Activated CD4-positive, alpha-beta T cell treated with anti-CD3 and anti-CD28 coated beads, Interleukin-2, amount 10 ng/mL, durations not matched to agents 24 days and 14 days (primary cell): ENCODE measurements around the gene OCIAD1. TPM values are rescaled to one million over a fixed set of nuclear protein-coding genes. Genes with fewer than 3 reads are reported as not detected.
"Not testable (repeated sequence)": the region's sequence is repeated elsewhere in the genome, so short reads cannot be mapped to it uniquely, and the experiment has no call there.

ENCODE experiments used
- DNase-seq: peaks from one replicate; pipeline ENCODE4 v3.0.0; 2022
- H3K27ac Mint-ChIP-seq: one replicate; pipeline ENCODE4 v1.8.0; 2022; ENCODE audit warnings: mild to moderate bottlenecking, mixed read lengths
- H3K27me3 Mint-ChIP-seq: one replicate; pipeline ENCODE4 v1.8.0; 2022; ENCODE audit warnings: mixed read lengths
- H3K36me3 Mint-ChIP-seq: one replicate; pipeline ENCODE4 v1.8.0; 2022; ENCODE audit warnings: low read depth, mild to moderate bottlenecking, mixed read lengths
- H3K4me1 Mint-ChIP-seq: one replicate; pipeline ENCODE4 v1.8.0; 2021; ENCODE audit warnings: mixed read lengths
- H3K4me3 Mint-ChIP-seq: one replicate; pipeline ENCODE4 v1.8.0; 2022; ENCODE audit warnings: mild to moderate bottlenecking, moderate library complexity, mixed read lengths
- H3K9me3 Mint-ChIP-seq: one replicate; pipeline ENCODE4 v1.8.0; 2021; ENCODE audit warnings: mixed read lengths
- intact Hi-C: fragments of 100-400 bp; cut with micrococcal nuclease; formaldehyde crosslinking; loops from one replicate; pipeline ENCODE4 v1.15.1; 2023
- total RNA-seq: library from RNA; stranded (reverse); gene quantifications from 2 replicates; pipeline ENCODE4 v1.2.3, GENCODE V29; 2022

Gene OCIAD1
- total RNA-seq, 1 donor from 2014 or later: 130 TPM

DNA sequence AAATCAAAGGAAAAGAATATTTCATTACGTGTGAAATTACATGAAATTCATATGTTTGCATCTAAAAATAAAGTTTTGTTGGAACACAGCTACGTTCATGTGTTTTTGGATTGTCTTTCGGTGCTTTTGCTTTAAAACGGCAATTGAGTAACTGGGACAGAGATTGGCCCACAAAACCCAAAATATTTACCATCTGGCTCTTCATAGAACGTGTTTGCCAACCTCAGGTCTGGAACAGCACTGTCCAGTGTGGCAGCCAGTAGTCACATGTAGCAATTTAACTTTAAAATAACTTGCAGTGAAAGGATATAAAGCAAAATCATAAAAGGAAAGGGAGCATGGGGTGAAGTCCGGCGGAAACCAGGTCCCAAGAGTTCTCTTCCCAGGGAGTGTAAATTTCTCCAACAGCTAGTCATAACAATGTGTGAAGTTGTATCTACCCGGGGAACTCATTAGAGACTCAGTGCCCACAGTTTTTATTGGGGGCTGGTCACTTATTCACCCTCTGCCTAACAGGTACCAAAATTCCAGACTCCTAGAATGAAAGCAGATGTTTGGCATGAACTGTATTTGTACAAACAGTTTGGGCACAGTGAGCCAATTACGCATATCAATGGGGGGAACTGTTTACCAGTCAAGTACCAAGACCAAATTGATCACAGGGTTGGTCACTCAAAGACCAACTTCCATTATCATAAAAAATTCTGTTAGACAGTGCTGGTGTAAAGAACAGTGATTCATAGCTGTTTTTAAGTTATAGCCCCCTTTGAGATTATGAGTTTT is 10.3 kb downstream of the OCIAD1 start:
- intact Hi-C loops: no loop called here

DNA sequence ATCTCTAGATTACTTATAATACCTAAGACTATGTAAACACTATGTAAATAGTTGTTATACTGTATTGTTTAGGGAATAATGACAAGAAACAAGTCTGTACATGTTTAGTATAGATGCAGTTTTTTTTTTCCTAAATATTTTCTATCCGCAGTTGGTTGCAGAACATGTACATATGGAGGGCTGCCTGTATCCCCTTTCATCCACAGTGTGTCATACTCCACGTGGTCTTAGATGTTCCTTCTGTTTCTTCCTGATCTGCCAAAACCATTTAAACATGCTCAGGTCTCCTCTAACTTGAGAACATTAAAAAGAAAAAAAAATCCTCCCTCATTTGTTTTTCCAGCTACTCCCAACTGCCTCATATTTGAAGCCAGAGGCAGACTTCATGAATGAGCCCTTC is 14.0 kb downstream of the OCIAD1 start:
- no peak overlapping the region for H3K27ac Mint-ChIP-seq
- H3K4me3 Mint-ChIP-seq: no peak overlapping the region
- H3K27me3 Mint-ChIP-seq: no peaks in the 10 kb centered on the region
- intact Hi-C loops: no loop called here
- peaks cover 63% of the 10 kb centered on the region for H3K36me3 Mint-ChIP-seq
- H3K4me1 Mint-ChIP-seq: peaks cover 6% of the 10 kb centered on the region
- no peak for DNase-seq
- peaks cover 6% of the 10 kb centered on the region for H3K9me3 Mint-ChIP-seq

More for the DNA sequence above, 10.3 kb downstream of the OCIAD1 start:
- no peak for DNase-seq
- Mint-ChIP-seq H3K4me3 (no peak overlapping the region), H3K4me1 (peaks cover 9% of the 10 kb centered on the region), H3K36me3 (peaks cover 65% of the 10 kb centered on the region), H3K27ac (no peak overlapping the region), H3K9me3 (no peaks in the 10 kb centered on the region), H3K27me3 (no peaks in the 10 kb centered on the region)

DNA sequence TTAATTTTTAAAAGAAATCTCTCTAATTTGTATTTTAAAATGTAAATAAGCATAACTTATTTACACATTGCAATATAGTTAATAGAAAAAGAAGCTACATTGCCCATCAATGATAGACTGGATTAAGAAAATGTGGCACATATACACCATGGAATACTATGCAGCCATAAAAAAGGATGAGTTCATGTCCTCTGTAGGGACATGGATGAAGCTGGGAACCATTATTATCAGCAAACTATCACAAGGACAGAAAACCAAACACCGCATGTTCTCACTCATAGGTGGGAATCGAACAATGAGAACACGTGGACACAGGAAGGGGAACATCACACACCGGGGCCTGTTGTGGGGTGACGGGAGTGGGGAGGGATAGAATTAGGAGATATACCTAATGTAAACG is 17.9 kb downstream of the OCIAD1 start:
- H3K9me3 Mint-ChIP-seq, DNase-seq, H3K27ac Mint-ChIP-seq, H3K4me1 Mint-ChIP-seq, H3K27me3 Mint-ChIP-seq, H3K4me3 Mint-ChIP-seq, intact Hi-C loops: not testable (repeated sequence)
- H3K36me3 Mint-ChIP-seq: peaks cover 64% of the 10 kb centered on the region

DNA sequence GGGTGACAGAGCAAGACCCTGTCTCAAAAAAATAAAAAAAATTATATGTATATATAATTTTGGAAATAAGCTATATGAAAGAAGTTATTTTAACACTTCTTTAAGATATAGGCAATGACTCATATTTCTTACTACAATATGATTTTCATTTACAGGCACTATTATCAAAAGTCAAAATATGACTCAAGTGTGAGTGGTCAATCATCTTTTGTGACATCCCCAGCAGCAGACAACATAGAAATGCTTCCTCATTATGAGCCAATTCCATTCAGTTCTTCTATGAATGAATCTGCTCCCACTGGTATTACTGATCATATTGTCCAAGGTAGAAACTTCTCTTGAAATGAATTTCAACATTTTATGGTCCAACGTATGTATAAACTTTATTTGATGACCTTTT is 20.8 kb downstream of the OCIAD1 start:
- Mint-ChIP-seq H3K4me3 (no peak overlapping the region), H3K27ac (no peak overlapping the region), H3K4me1 (no peaks in the 10 kb centered on the region), H3K27me3 (no peaks in the 10 kb centered on the region), H3K36me3 (peaks cover 47% of the 10 kb centered on the region), H3K9me3 (peaks cover 6% of the 10 kb centered on the region)
- no peak for DNase-seq
- intact Hi-C loops: no loop called here

DNA sequence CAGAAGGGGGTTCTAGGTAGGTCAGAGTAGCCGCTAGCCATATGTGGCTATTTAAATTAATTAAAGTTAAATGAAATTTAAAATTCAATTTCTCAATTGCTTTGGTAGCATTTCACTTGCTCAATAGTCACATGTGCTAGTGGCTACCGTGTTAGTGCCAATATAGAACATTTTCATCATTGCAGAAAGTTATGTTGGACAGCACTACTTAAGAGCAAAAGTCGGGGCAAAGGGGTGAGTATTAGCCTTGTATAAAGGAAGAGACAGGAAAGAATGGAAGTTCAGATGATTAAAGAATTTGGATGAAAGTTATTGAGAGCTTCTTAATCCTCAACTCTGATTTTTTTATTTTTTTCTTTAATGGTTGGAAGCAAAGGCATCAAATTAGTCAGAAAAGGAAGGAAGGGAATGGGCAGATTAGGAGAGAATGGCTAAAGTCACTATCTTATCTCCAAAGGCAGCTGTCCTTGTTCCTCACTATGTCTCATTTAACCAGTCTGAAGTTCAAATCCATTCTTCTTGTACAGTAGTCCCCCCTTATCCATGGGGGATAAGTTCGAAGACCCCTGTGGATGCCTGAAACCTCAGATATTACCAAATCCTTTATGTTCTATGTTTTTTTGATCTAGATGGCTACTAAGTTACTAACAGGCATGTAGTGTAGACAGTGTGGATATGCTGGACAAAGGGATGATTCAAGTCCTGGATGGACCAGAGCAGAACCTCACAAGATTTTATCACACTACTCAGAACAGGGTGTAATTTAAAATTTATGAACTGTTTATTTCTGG is 22.9 kb downstream of the OCIAD1 start:
- intact Hi-C loops: no loop called here
- no peak for DNase-seq
- Mint-ChIP-seq H3K36me3 (peaks cover 44% of the 10 kb centered on the region), H3K4me3 (no peak overlapping the region), H3K4me1 (peaks cover 2% of the 10 kb centered on the region), H3K27me3 (no peaks in the 10 kb centered on the region), H3K9me3 (no peaks in the 10 kb centered on the region), H3K27ac (no peak overlapping the region)

DNA sequence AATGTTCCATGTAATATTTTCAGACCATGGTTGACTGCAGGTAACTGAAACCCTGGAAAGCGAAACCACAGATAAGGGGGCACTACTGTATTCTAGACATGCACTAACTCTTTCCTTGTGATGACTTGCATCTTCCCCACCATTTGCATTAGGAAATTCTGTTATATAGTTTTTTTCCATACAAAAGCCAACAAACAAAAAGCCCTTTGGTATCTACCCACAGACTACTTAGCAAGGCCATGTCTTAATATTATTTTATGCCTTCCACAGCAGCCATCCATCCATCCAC is 23.5 kb downstream of the OCIAD1 start:
- Mint-ChIP-seq H3K27me3 (no peaks in the 10 kb centered on the region), H3K4me3 (no peak overlapping the region), H3K36me3 (peaks cover 44% of the 10 kb centered on the region), H3K4me1 (peaks cover 2% of the 10 kb centered on the region), H3K9me3 (no peaks in the 10 kb centered on the region), H3K27ac (no peak overlapping the region)
- intact Hi-C loops: no loop called here
- DNase-seq: no peak

DNA sequence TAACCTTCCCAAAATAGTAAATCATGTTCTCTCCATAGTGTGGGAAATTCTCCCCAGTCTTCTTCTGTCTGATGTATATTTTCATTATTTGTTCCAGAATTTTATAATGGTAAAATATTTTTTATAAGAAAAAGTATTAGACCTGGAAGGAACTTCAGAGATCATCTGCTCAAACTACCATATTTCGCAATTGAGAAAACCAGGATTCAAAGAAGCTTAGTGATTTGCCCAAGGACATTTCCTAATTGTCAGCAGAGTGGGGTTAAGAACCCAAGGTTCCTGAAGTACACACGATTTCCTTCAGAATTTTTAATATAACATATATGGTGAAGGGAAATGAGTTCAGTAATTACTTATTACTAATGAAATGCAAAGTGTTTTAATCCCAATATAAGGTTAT is 24.1 kb downstream of the OCIAD1 start:
- peaks cover 48% of the 10 kb centered on the region for H3K36me3 Mint-ChIP-seq
- H3K27me3 Mint-ChIP-seq: no peaks in the 10 kb centered on the region
- no peaks in the 10 kb centered on the region for H3K9me3 Mint-ChIP-seq
- DNase-seq: no peak
- no peak overlapping the region for H3K4me3 Mint-ChIP-seq
- H3K27ac Mint-ChIP-seq: no peak overlapping the region
- H3K4me1 Mint-ChIP-seq: peaks cover 2% of the 10 kb centered on the region
- intact Hi-C loops: no loop called here

DNA sequence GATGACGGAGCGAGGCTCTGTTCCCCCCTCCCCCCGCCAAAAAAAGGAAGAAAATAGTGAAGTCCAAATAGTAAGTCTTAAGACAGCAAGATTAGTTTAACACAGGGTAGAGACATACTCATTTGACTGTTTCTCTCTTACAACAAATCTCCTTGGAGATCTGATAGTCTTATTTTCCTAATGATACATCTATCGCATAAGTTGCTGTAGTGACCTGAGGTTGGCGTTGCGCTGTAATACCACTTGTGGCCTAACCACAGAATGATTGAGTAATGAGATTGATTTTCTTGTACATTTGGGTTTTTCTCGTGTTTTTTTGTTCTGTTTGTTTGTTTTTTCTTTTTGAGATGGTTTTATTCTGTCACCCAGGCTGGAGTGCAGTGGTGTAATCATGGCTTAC is 27.2 kb downstream of the OCIAD1 start:
- Mint-ChIP-seq H3K27ac (no peak overlapping the region), H3K27me3 (no peaks in the 10 kb centered on the region), H3K4me1 (peaks cover 2% of the 10 kb centered on the region), H3K9me3 (no peaks in the 10 kb centered on the region), H3K36me3 (peaks cover 42% of the 10 kb centered on the region), H3K4me3 (no peak overlapping the region)
- intact Hi-C loops: no loop called here
- no peak for DNase-seq

DNA sequence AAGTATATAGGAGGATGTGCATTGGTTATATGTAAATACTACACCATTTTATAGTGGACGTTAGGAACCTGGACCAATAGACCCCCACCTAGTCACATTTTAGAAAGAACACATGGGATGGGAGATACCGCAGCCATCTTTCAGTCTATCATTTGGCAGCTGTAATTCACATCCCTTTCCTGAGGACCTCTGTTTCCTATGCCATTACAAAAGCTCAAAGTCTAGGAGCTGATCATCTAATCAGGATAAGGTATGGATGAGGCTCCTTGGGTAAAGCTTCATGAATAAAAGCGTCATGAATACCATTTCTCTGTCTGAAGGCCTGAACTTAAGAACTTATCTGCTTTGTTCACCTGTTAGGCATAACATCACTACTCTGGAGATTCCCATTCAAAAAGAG is 31.1 kb downstream of the OCIAD1 start:
- no peak overlapping the region for H3K27ac Mint-ChIP-seq
- H3K4me3 Mint-ChIP-seq: no peak overlapping the region
- H3K9me3 Mint-ChIP-seq: peaks cover 8% of the 10 kb centered on the region
- H3K27me3 Mint-ChIP-seq: peaks cover 2% of the 10 kb centered on the region
- H3K4me1 Mint-ChIP-seq: peaks cover 2% of the 10 kb centered on the region
- intact Hi-C loops: no loop called here
- peaks cover 35% of the 10 kb centered on the region for H3K36me3 Mint-ChIP-seq
- DNase-seq: no peak

DNA sequence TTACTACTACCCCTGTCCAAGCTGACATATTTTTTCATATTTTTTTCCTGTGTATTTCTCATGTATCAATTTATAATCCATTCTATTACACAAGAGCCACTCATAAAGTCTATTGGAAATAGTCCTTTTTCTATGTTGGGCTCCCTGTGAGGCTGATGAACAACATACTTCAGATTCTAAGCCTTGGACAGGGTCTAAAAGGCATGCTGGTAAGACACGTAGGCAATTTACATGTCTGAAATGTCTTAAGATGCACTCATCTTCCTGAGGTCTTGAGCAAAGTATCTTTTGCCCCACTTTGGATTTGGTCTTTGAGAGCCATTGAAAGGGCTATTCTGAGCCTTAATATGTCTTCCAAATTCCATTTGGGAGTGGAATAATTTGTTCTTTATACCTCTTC is 31.8 kb downstream of the OCIAD1 start:
- DNase-seq: no peak
- intact Hi-C loops: no loop called here
- Mint-ChIP-seq H3K27me3 (peaks cover 6% of the 10 kb centered on the region), H3K4me3 (no peak overlapping the region), H3K9me3 (peaks cover 8% of the 10 kb centered on the region), H3K4me1 (peaks cover 2% of the 10 kb centered on the region), H3K36me3 (peaks cover 33% of the 10 kb centered on the region), H3K27ac (no peak overlapping the region)

DNA sequence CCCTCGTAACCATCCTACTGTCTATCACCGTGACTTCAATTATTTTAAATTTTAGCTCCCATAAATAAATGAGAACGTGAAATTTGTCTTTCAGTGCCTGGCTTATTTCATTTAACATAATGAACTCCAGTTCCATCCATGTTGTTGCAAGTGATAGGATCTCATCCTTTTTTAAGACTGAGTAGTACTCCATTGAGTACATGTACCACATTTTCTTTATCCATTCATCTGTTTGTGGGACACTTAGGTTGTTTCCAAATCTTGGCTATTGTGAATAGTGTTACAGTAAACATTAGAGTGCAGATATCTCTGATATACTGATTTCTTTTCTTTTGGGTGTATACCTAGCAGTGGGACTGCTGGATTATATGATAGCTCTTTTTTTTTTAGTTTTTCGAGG is 32.8 kb downstream of the OCIAD1 start:
- H3K4me1 Mint-ChIP-seq: no peaks in the 10 kb centered on the region
- H3K4me3 Mint-ChIP-seq: no peak overlapping the region
- peaks cover 8% of the 10 kb centered on the region for H3K9me3 Mint-ChIP-seq
- no peak overlapping the region for H3K27ac Mint-ChIP-seq
- no peak for DNase-seq
- intact Hi-C loops: no loop called here
- H3K36me3 Mint-ChIP-seq: peaks cover 26% of the 10 kb centered on the region
- peaks cover 8% of the 10 kb centered on the region for H3K27me3 Mint-ChIP-seq

DNA sequence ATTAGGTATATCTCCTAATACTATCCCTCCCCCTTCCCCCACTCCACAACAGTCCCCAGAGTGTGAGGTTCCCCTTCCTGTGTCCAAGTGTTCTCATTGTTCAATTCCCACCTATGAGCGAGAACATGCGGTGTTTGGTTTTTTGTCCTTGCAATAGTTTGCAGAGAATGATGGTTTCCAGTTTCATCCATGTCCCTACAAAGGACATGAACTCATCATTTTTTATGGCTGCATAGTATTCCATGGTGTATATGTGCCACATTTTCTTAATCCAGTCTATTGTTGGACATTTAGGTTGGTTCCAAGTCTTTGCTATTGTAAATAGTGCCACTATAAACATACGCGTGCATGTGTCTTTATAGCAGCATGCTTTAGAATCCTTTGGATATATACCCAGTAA is 33.8 kb downstream of the OCIAD1 start:
- H3K27me3 Mint-ChIP-seq, DNase-seq, H3K27ac Mint-ChIP-seq, H3K4me1 Mint-ChIP-seq, H3K4me3 Mint-ChIP-seq, intact Hi-C loops: not testable (repeated sequence)
- H3K9me3 Mint-ChIP-seq: peaks cover 12% of the 10 kb centered on the region
- H3K36me3 Mint-ChIP-seq: peaks cover 20% of the 10 kb centered on the region

DNA sequence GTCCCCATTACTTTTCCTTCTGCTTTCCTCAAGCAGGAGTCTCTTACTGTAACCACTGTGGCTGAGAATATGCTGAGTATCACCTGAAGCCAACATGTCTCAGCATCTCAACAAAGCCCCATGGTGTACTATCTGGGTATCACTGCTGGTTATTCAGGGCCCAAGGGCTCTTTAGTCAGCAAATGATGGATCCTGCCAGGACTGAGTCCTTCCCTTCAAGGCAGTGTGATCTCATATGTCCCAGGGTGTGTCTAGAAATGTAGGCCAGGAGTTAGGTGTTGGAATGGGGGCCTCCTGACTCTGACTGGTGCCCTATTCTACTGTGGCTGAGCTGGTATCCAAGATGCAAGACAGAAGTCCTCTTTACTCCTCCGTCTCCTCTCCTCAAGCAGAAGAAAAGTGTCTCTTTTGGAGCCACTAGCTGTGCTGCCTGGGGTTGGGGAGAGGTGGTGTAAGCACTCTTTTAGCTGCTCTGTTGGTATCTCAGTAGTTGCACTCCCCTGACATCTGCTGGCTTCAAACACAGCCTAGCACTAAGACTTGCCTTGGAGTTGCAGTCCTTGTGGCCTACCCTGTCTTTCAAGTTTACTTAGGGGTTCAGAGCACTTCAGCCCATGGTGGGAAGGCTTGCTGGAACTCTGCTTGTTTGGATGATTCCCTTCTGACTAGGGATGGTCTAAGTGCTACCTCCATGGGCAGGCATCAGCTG is 47.1 kb downstream of the OCIAD1 start:
- H3K27me3 Mint-ChIP-seq: no peaks in the 10 kb centered on the region
- intact Hi-C loops: loop anchor here (5.0 kb wide), 1 partner anchor 84 kb away; no protein-coding TSS in a partner anchor
- no peaks in the 10 kb centered on the region for H3K4me1 Mint-ChIP-seq
- no peak for DNase-seq
- no peak overlapping the region for H3K4me3 Mint-ChIP-seq
- no peaks in the 10 kb centered on the region for H3K36me3 Mint-ChIP-seq
- H3K27ac Mint-ChIP-seq: no peak overlapping the region
- peaks cover 3% of the 10 kb centered on the region for H3K9me3 Mint-ChIP-seq
